ENCODE results near the gene FSD1. TPM values are rescaled to one million over a fixed set of nuclear protein-coding genes. Genes with fewer than 3 reads are reported as not detected.

The FSD1 gene
- total RNA-seq, 1 donor from 2014 or later = 1.5 TPM

DNA sequence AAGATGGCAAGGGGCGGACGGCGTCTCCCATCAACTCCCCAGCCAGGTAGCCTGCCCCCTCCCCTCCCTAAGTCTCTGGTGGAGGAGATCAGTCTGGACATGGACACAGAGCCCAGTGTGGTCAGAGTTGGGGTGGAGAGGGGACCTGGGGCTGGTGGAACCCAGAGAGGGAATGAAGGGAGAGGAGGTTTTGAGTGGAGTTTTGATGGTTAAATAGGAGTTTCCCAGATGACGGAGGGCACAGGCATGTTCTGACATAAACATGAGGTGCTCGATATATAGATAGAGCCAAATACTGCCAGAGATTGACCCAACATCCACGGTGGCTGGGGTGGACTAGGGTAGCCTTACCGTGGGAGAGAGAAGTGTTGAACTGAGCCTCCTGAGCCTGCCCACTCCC lies 14.1 kb downstream of the FSD1 start:
- Histone ChIP-seq H3K9me3 (no peaks in the 10 kb centered on the region), H3K4me1 (no peaks in the 10 kb centered on the region), H3K36me3 (no peaks in the 10 kb centered on the region), H3K27me3 (no peaks in the 10 kb centered on the region), H3K4me3 (no peak overlapping the region), H3K27ac (no peak overlapping the region)
- no peak for DNase-seq
- TF ChIP-seq, protein P1, sequence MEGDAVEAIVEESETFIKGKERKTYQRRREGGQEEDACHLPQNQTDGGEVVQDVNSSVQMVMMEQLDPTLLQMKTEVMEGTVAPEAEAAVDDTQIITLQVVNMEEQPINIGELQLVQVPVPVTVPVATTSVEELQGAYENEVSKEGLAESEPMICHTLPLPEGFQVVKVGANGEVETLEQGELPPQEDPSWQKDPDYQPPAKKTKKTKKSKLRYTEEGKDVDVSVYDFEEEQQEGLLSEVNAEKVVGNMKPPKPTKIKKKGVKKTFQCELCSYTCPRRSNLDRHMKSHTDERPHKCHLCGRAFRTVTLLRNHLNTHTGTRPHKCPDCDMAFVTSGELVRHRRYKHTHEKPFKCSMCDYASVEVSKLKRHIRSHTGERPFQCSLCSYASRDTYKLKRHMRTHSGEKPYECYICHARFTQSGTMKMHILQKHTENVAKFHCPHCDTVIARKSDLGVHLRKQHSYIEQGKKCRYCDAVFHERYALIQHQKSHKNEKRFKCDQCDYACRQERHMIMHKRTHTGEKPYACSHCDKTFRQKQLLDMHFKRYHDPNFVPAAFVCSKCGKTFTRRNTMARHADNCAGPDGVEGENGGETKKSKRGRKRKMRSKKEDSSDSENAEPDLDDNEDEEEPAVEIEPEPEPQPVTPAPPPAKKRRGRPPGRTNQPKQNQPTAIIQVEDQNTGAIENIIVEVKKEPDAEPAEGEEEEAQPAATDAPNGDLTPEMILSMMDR (IDR thresholded peaks at IDR 0.05) = no peak
- intact Hi-C loops (cut with DNase I) = no loop called here
- no peak for ATAC-seq

DNA sequence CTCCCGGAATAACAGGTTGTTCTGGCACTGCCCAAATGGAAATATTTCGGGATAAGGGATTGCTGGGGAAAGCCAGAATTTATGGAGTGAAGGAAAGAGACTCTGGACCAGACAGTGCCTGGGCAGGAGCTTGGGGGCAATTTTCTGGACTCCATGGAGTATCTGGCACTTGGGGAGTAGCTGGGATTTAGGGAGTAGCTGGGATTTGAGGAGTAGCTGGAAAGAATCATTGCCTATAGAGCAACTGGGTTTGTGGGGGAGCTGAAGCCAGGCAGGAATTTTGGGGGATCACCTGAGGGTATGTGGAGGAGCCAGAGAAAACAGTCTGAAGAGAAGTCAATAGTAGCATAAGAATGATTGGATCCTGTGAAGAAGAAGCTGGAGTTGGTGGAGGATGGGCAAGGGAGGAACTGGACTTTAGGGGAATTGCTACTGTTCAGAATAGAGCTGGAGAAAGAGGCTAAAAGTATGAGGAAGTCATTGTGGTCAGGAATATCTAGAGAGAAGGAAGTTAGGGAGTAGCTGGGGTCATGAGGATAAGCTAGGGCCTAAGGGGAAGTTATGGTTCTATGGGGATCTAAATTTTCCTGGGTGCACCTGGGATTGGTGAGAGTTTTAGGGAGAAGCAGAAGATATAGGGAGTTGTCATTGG lies 14.8 kb downstream of the FSD1 start:
- H3K4me3 ChIP-seq = no peak overlapping the region
- intact Hi-C loops (cut with DNase I) = no loop called here
- no peak overlapping the region for H3K27ac ChIP-seq
- H3K36me3 ChIP-seq = no peaks in the 10 kb centered on the region
- DNase-seq = no peak
- ATAC-seq = peak; percentile 74
- TF ChIP-seq, protein P1 (IDR thresholded peaks at IDR 0.05) = no peak
- H3K9me3 ChIP-seq = no peaks in the 10 kb centered on the region
- H3K4me1 ChIP-seq = no peaks in the 10 kb centered on the region
- no peaks in the 10 kb centered on the region for H3K27me3 ChIP-seq

DNA sequence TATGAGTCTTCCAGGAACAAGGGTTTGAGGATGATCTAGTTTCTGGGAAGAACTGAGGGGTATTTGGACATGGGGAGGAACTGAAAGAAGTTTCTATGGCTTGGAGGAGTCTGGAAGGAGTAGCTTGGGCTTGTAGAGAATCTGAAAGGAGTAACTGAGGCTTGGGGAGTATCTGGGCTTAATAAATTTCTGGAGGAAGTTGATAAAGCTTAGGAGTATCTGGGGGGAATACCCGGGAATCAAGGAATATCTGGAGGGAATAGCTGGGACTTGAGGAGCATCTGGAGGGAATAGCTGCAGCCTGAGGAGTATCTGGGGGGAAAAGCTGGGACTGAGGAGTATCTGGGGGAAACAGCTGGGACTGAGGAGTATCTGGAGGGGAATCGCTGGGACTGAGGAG lies 16.0 kb downstream of the FSD1 start:
- Histone ChIP-seq H3K36me3 (no peaks in the 10 kb centered on the region), H3K27ac (no peak overlapping the region), H3K9me3 (no peaks in the 10 kb centered on the region), H3K4me3 (no peak overlapping the region), H3K27me3 (no peaks in the 10 kb centered on the region), H3K4me1 (no peaks in the 10 kb centered on the region)
- ATAC-seq (no peak), DNase-seq (no peak)
- TF ChIP-seq, protein P1 (IDR thresholded peaks at IDR 0.05) = no peak
- intact Hi-C loops (cut with DNase I) = no loop called here

DNA sequence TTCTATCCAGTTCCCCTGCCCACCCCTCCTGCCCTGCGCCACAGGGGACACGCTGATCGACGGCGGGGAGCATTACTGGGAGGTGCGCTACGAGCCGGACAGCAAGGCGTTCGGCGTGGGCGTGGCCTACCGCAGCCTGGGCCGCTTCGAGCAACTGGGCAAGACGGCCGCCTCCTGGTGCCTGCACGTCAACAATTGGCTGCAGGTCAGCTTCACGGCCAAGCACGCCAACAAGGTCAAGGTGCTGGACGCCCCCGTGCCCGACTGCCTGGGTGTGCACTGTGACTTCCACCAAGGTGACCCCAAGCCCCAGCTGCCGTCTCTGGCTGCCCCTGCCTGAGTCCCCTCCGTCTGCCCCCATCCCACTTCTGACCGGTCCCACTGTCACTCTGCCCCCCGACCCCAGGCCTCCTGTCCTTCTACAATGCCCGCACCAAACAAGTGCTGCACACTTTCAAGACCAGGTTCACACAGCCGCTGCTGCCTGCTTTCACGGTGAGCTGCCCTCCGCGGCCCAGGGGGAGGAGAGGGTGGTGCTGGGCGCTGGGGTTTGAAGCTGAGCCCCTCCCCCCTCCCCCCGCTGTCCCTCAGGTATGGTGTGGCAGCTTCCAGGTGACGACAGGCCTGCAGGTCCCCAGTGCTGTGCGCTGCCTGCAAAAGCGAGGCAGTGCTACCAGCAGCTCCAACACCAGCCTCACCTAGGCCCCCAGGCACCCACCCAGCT lies 18.7 kb downstream of the FSD1 start:
- Histone ChIP-seq H3K9me3 (no peaks in the 10 kb centered on the region), H3K27ac (no peak overlapping the region), H3K4me1 (no peaks in the 10 kb centered on the region), H3K36me3 (no peaks in the 10 kb centered on the region), H3K4me3 (no peak overlapping the region), H3K27me3 (no peaks in the 10 kb centered on the region)
- intact Hi-C loops (cut with DNase I) = no loop called here
- ATAC-seq = no peak
- TF ChIP-seq, protein P1 (IDR thresholded peaks at IDR 0.05) = no peak
- no peak for DNase-seq

DNA sequence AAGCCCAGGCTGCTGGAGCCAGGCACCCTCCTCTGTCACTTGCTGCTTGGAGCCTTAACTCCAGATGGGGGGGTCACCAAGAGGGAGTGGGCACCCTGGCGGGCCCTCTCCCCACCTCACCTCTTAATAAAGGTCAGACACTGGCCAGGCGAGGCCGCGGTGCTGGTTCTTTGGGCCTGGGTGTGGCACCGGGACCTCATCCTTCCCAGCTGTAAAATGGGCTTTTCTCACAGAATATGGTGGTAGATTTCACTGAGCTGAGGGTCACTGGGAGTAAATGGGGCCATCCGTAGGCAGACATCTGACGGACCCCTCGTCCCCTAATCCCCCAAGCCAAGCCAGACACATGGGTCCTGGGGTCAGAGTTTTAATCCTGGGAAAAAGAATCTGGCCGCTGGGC lies 19.3 kb downstream of the FSD1 start:
- Histone ChIP-seq H3K36me3 (no peaks in the 10 kb centered on the region), H3K9me3 (no peaks in the 10 kb centered on the region), H3K4me1 (no peaks in the 10 kb centered on the region), H3K4me3 (no peak overlapping the region), H3K27ac (no peak overlapping the region), H3K27me3 (no peaks in the 10 kb centered on the region)
- TF ChIP-seq, protein P1 (IDR thresholded peaks at IDR 0.05) = no peak
- DNase-seq = no peak
- intact Hi-C loops (cut with DNase I) = no loop called here
- no peak for ATAC-seq
